H9 (cell line): ENCODE data around the gene TUBGCP5. TPM values are rescaled to one million over a fixed set of nuclear protein-coding genes. Genes with fewer than 3 reads are reported as not detected.

Experiments
- DNase-seq: peaks from one replicate; pipeline ENCODE4 v3.0.0-alpha.2; 2017
- H2AFZ ChIP-seq: one replicate; pipeline ENCODE4 v1.6.1; 2013; ENCODE audit warnings: mild to moderate bottlenecking, low read length, control low read depth, moderate library complexity
- H2AK5ac ChIP-seq: 2 replicates; pipeline ENCODE4 v1.6.1; 2013; ENCODE audit warnings: low read length, control low read depth, mixed read lengths; ENCODE audit not compliant: insufficient read length
- H2BK120ac ChIP-seq: one replicate; pipeline ENCODE4 v1.6.1; 2013; ENCODE audit warnings: low read depth, mild to moderate bottlenecking, low read length, control low read depth, inconsistent platforms; ENCODE audit not compliant: poor library complexity, severe bottlenecking
- H2BK12ac ChIP-seq: 2 replicates; pipeline ENCODE4 v1.6.1; 2013; ENCODE audit warnings: low read length, control low read depth, mixed read lengths, low read depth; ENCODE audit not compliant: insufficient read length
- H2BK15ac ChIP-seq: 2 replicates; pipeline ENCODE4 v1.6.1; 2013; ENCODE audit warnings: low read depth, low read length, control low read depth
- H2BK20ac ChIP-seq: one replicate; pipeline ENCODE4 v1.6.1; 2013; ENCODE audit warnings: low read depth, mild to moderate bottlenecking, low read length, control low read depth, inconsistent platforms; ENCODE audit not compliant: poor library complexity, severe bottlenecking
- H2BK5ac ChIP-seq: 2 replicates; pipeline ENCODE4 v1.6.1; 2013; ENCODE audit warnings: low read length, control low read depth, mixed read lengths; ENCODE audit not compliant: insufficient read length
- H3K14ac ChIP-seq: 2 replicates; pipeline ENCODE4 v1.6.1; 2013; ENCODE audit warnings: low read length, control low read depth; ENCODE audit not compliant: insufficient read depth
- H3K18ac ChIP-seq: 2 replicates; pipeline ENCODE4 v1.6.1; 2013; ENCODE audit warnings: low read depth, mild to moderate bottlenecking, mixed read lengths, low read length, control low read depth; ENCODE audit not compliant: insufficient read length
- H3K23ac ChIP-seq: 2 replicates; pipeline ENCODE4 v1.6.1; 2013; ENCODE audit warnings: low read length, control low read depth, mixed read lengths, low read depth; ENCODE audit not compliant: insufficient read length
- H3K23me2 ChIP-seq: 2 replicates; pipeline ENCODE4 v1.6.1; 2013; ENCODE audit warnings: low read depth, mild to moderate bottlenecking, mixed read lengths, low read length, control low read depth; ENCODE audit not compliant: insufficient read length, poor library complexity, severe bottlenecking
- H3K27ac ChIP-seq: 2 replicates; pipeline ENCODE4 v1.5.1; 2013; ENCODE audit warnings: low read length, control low read depth, mixed read lengths, low read depth; ENCODE audit not compliant: insufficient read length
- H3K27me3 ChIP-seq: 2 replicates; pipeline ENCODE4 v1.6.1; 2013; ENCODE audit warnings: low read length, control low read depth, inconsistent platforms; ENCODE audit not compliant: insufficient read depth
- H3K4ac ChIP-seq: 2 replicates; pipeline ENCODE4 v1.6.1; 2013; ENCODE audit warnings: low read depth, mild to moderate bottlenecking, control low read depth, inconsistent platforms, low read length, moderate library complexity
- H3K4me1 ChIP-seq: 2 replicates; pipeline ENCODE4 v1.6.1; 2013; ENCODE audit warnings: low read length, control low read depth, inconsistent platforms; ENCODE audit not compliant: insufficient read depth
- H3K4me2 ChIP-seq: 2 replicates; pipeline ENCODE4 v1.6.1; 2013; ENCODE audit warnings: low read length, control low read depth, mixed read lengths; ENCODE audit not compliant: insufficient read length, insufficient read depth
- H3K56ac ChIP-seq: 2 replicates; pipeline ENCODE4 v1.6.1; 2013; ENCODE audit warnings: low read depth, mild to moderate bottlenecking, mixed read lengths, low read length, control low read depth; ENCODE audit not compliant: insufficient read length
- H3K79me1 ChIP-seq: 2 replicates; pipeline ENCODE4 v1.6.1; 2013; ENCODE audit warnings: low read depth, mild to moderate bottlenecking, moderate library complexity, low read length, control low read depth, inconsistent platforms; ENCODE audit not compliant: insufficient read depth, poor library complexity, severe bottlenecking
- H3K79me2 ChIP-seq: 2 replicates; pipeline ENCODE4 v1.6.1; 2013; ENCODE audit warnings: low read length, control low read depth, inconsistent platforms; ENCODE audit not compliant: insufficient read depth
- H3K9ac ChIP-seq: 2 replicates; pipeline ENCODE4 v1.6.1; 2013; ENCODE audit warnings: low read length, control low read depth, mixed read lengths; ENCODE audit not compliant: insufficient read length; ENCODE audit errors: extremely low read depth
- H3K9me3 ChIP-seq: one replicate; pipeline ENCODE4 v1.6.1; 2013; ENCODE audit warnings: low read depth, low read length, inconsistent platforms; ENCODE audit not compliant: control insufficient read depth
- H3T11ph ChIP-seq: one replicate; pipeline ENCODE4 v1.6.1; 2013; ENCODE audit warnings: mild to moderate bottlenecking, low read length, control low read depth, inconsistent platforms
- H4K20me1 ChIP-seq: one replicate; pipeline ENCODE4 v1.6.1; 2013; ENCODE audit not compliant: control insufficient read depth, insufficient read length, insufficient read depth
- H4K5ac ChIP-seq: 2 replicates; pipeline ENCODE4 v1.6.1; 2013; ENCODE audit warnings: low read depth, mild to moderate bottlenecking, mixed read lengths, low read length, control low read depth; ENCODE audit not compliant: insufficient read length
- H4K8ac ChIP-seq: replicated peaks from 2 replicates; pipeline ENCODE4 v1.6.1; 2013; ENCODE audit warnings: low read length, control low read depth, mixed read lengths, low read depth; ENCODE audit not compliant: insufficient read length
- H4K91ac ChIP-seq: 2 replicates; pipeline ENCODE4 v1.6.1; 2013; ENCODE audit warnings: low read depth, mild to moderate bottlenecking, moderate library complexity, mixed read lengths, low read length, control low read depth; ENCODE audit not compliant: insufficient read length
- H3K27ac Mint-ChIP-seq, 3 experiments: 2 replicates in 2 of 3; 3 replicates in 1 of 3; pipeline ENCODE4 v1.8.0; 2020 to 2021; ENCODE audit warnings: mixed read lengths in 3 of 3, mild to moderate bottlenecking in 1 of 3, moderate library complexity in 1 of 3
- H3K27me3 Mint-ChIP-seq: 2 replicates; pipeline ENCODE4 v1.8.0; 2021; ENCODE audit warnings: low read depth, mild to moderate bottlenecking, moderate library complexity, mixed read lengths
- H3K36me3 Mint-ChIP-seq, 3 experiments: 2 replicates in 2 of 3; 3 replicates in 1 of 3; pipeline ENCODE4 v1.8.0; 2020 to 2021; ENCODE audit warnings: low read depth in 3 of 3, mixed read lengths in 3 of 3; ENCODE audit not compliant: insufficient read depth in 1 of 3
- H3K4me1 Mint-ChIP-seq, 2 experiments: 2 replicates each; pipeline ENCODE4 v1.8.0; 2020; ENCODE audit warnings: mixed read lengths in 2 of 2
- H3K4me3 Mint-ChIP-seq, 2 experiments: 2 replicates in 1 of 2; 3 replicates in 1 of 2; pipeline ENCODE4 v1.8.0; 2020 to 2021; ENCODE audit warnings: mild to moderate bottlenecking in 2 of 2, mixed read lengths in 2 of 2, moderate library complexity in 1 of 2
- H3K9me3 Mint-ChIP-seq, 2 experiments: 2 replicates in 1 of 2; 3 replicates in 1 of 2; pipeline ENCODE4 v1.8.0; 2020; ENCODE audit warnings: mild to moderate bottlenecking in 2 of 2, mixed read lengths in 2 of 2, moderate library complexity in 1 of 2
- CTCF ChIP-seq: fragments of 200-600 bp; sonication (generic); conservative IDR thresholded peaks from 3 replicates; pipeline ENCODE4 v1.8.0; 2021; ENCODE audit warnings: antibody characterized with exemption, mild to moderate bottlenecking
- WGBS: extraction: QIAGEN DNeasy Blood & Tissue Kit; methylation state at CpG from one replicate; pipeline ENCODE4 v1.1.7; 2013; ENCODE audit warnings: missing lambda C conversion rate, low lambda C conversion rate, mixed read lengths; ENCODE audit not compliant: insufficient read length; ENCODE audit errors: extremely low coverage; 5-methylcytosine and 5-hydroxymethylcytosine counted together
- total RNA-seq: library from RNA; stranded (reverse); gene quantifications from 2 replicates; pipeline ENCODE4 v1.2.1, GENCODE V29; 2021

TUBGCP5 gene
- total RNA-seq, 1 experiment from 2014 or later: 15.3 TPM

GRCh38 chr15:22981051-22981840 lies 58.1 kb downstream of the TUBGCP5 start:
- H3K4ac ChIP-seq: no peak overlapping the region
- DNase-seq: no peak
- Mint-ChIP-seq H3K4me3 (peak overlapping the region; percentile 75 to 87), H3K36me3 (peaks cover 0 to 7% (median 0%) of the 10 kb centered on the region in 3 experiments; a peak in 2 of 7 replicates), H3K27me3 (peaks cover 49% of the 10 kb centered on the region), H3K27ac (no peak overlapping the region; a peak in 1 of 7 replicates), H3K4me1 (peaks cover 8 to 13% of the 10 kb centered on the region in 2 experiments), H3K9me3 (peaks cover 0 to 2% of the 10 kb centered on the region in 2 experiments; a peak in 2 of 5 replicates)
- no peak overlapping the region for H4K91ac ChIP-seq
- no peaks in the 10 kb centered on the region for H4K20me1 ChIP-seq
- H3K56ac ChIP-seq: no peak overlapping the region
- no peaks in the 10 kb centered on the region for H3K9me3 ChIP-seq
- no peak overlapping the region for H2BK12ac ChIP-seq
- no peak overlapping the region for H2BK5ac ChIP-seq
- H3K14ac ChIP-seq: no peak overlapping the region
- H3K27me3 ChIP-seq: peaks cover 6% of the 10 kb centered on the region; the same call in 1 of the 2 replicates
- no peak overlapping the region for H4K5ac ChIP-seq
- no peak overlapping the region for H2BK15ac ChIP-seq
- no peak overlapping the region for H2AFZ ChIP-seq
- no peak overlapping the region for H2BK20ac ChIP-seq
- TF ChIP-seq CTCF: no peak
- peak overlapping the region; percentile 48 for H3K4me2 ChIP-seq
- no CpG with 5 or more reads among the region's 30 CpGs for WGBS
- 0 out of 2 replicates have a peak, but pooled peaks cover 2% of the 10 kb centered on the region for H3K4me1 ChIP-seq
- H3K23me2 ChIP-seq: peaks cover 14% of the 10 kb centered on the region
- no peak overlapping the region for H2BK120ac ChIP-seq
- H3K18ac ChIP-seq: no peak overlapping the region
- H3K9ac ChIP-seq: no peak overlapping the region
- H3K27ac ChIP-seq: no peak overlapping the region
- H2AK5ac ChIP-seq: no peak overlapping the region
- no peak overlapping the region for H3K23ac ChIP-seq
- no peak overlapping the region for H3T11ph ChIP-seq
- peaks cover 2% of the 10 kb centered on the region; the same call in 1 of the 2 replicates for H3K79me2 ChIP-seq
- peaks cover 2% of the 10 kb centered on the region for H3K79me1 ChIP-seq
- H4K8ac ChIP-seq: no peak overlapping the region
